Body of pancreas (tissue), 4 donors: Measurements from ENCODE around the gene DDX41.

Experiments
- POLR2A ChIP-seq, 3 donors: fragments of 450-650 bp; IDR thresholded peaks; one replicate each; pipeline ENCODE4 v1.6.1; 2016; ENCODE audit warnings: antibody characterized with exemption in 3 of 3, mild to moderate bottlenecking in 2 of 3
- TF ChIP-seq, protein P1 (sequence below), 7 experiments: fragments of 450-650 bp in 4 of 7; fragments of 200-600 bp in 3 of 7; sonication (generic) in 3 of 7; IDR thresholded peaks; one replicate each; pipeline ENCODE4 v1.5.1; 2016 to 2019; ENCODE audit warnings: antibody characterized with exemption in 7 of 7

DNA sequence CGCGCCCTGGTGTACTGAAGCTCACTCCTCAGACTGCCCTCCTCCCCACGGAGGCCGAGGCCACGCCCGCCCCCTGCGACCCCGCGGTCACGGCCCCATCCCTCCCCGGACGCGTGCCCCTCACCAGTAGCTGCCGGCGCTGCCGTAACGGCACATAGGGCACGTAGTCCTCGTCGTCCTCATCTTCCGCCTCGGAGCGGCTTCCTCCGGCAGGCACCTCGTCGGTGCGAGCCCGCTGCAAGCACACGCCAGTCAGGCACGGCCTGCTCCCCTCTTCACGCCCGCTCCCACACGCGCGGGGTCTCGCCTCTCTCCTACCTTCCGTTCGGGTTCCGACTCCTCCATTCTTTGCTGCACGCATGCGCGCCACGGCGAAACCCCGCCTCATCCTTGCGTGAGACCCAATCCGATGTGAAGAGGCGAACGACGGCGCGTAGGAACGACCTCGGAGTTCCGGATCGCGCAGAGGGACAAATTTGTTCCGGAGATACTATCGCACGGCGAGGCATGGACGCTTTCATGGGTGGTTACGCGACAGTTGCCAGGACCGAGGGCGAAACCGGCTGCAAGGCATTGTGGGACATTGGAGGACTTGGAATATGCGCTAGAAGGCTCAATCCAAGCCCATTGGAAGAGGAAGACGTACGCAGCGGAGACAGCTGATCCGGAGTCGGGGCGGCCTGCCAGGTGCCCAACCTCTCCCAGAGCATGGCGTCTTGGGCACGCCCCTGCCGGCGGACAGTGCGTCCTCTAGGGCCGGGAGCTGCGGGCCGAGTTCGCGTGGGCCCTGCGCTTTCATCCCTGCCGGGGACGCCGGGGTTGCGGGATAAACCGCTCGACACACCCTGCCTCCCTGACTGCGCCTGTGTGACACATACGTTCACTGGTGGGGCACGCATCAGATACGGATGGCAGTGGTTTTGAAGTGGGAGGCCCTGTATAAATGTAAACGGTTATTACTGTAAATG lies at the start of gene DDX41:
- peak; percentile 32 to 73 (median 70) for TF ChIP-seq POLR2A (IDR thresholded peaks at IDR 0.05)
- TF ChIP-seq, protein P1, sequence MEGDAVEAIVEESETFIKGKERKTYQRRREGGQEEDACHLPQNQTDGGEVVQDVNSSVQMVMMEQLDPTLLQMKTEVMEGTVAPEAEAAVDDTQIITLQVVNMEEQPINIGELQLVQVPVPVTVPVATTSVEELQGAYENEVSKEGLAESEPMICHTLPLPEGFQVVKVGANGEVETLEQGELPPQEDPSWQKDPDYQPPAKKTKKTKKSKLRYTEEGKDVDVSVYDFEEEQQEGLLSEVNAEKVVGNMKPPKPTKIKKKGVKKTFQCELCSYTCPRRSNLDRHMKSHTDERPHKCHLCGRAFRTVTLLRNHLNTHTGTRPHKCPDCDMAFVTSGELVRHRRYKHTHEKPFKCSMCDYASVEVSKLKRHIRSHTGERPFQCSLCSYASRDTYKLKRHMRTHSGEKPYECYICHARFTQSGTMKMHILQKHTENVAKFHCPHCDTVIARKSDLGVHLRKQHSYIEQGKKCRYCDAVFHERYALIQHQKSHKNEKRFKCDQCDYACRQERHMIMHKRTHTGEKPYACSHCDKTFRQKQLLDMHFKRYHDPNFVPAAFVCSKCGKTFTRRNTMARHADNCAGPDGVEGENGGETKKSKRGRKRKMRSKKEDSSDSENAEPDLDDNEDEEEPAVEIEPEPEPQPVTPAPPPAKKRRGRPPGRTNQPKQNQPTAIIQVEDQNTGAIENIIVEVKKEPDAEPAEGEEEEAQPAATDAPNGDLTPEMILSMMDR (IDR thresholded peaks at IDR 0.05): peak in 2 of 7 experiments; percentile 29 to 30
